Measurements from ENCODE around the gene SLC25A27.
"Not testable (repeated sequence)": the region's sequence is repeated elsewhere in the genome, so short reads cannot be mapped to it uniquely, and the experiment has no call there.

The SLC25A27 gene

DNA sequence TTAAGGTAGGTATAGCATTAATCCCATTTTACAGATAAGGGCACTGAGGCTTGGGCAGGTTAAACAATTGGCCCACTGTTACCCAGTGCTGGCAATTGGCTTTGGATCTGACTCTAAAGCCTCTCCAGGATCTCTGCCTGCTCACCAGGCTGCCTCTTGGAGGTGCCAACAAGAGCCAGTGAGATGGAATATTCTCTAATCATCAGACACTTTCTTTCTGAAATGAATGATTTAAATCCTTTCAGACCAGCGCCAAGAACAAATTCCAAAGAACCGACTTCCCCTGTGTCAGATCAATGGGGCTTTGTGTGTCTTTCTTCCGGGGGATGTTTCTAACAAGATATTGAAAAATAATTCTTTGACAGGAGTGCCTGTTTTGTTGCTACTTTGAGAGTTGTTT lies 23.8 kb upstream of the SLC25A27 start:
- Histone ChIP-seq H3K9me3 (ENCODE audit: control insufficient read depth in 5 of 5, low read length in 5 of 5) (no peaks in the 10 kb centered on the region), H3K9ac (ENCODE audit: low read length in 5 of 5) (no peak overlapping the region), H3K4me3 (ENCODE audit: low read depth in 1 of 5, low read length in 5 of 5) (no peak overlapping the region), H3K27me3 (ENCODE audit: control insufficient read depth in 5 of 5, insufficient read depth in 4 of 5, low read length in 5 of 5) (no peaks in the 10 kb centered on the region), H3K4me1 (ENCODE audit: control insufficient read depth in 5 of 5, insufficient read depth in 5 of 5, low read length in 5 of 5) (peaks cover 0 to 4% (median 0%) of the 10 kb centered on the region in 5 donors), H3K27ac (ENCODE audit: low read depth, low read length) (no peak overlapping the region), H3K36me3 (ENCODE audit: control insufficient read depth in 5 of 5, insufficient read depth in 5 of 5, low read length in 5 of 5) (peaks cover 0 to 2% (median 0%) of the 10 kb centered on the region in 5 donors)

DNA sequence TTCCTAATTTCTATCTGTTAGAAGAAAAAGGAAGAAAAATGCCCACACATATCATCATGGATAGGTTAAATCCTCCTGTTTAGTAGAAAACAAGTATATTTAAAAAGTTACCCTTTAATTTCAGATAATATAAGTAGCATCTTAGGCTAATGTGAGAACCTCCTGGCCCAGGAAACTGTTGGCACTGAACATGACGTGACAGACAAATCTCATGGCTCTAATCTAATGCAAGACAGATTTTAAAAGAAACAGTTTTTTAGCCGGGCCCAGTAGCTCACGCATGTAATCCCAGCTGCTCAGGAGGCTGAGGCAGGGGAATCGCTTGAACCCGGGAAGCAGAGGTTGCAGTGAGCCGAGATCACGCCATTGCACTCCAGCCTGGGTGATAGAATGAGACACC lies 23.1 kb upstream of the SLC25A27 start:
- no peaks in the 10 kb centered on the region for H3K9me3 ChIP-seq (ENCODE audit: control insufficient read depth in 5 of 5, low read length in 5 of 5)
- H3K27ac ChIP-seq (ENCODE audit: low read depth, low read length): no peak overlapping the region
- peaks cover 0 to 4% (median 0%) of the 10 kb centered on the region in 5 donors for H3K4me1 ChIP-seq (ENCODE audit: control insufficient read depth in 5 of 5, insufficient read depth in 5 of 5, low read length in 5 of 5)
- H3K4me3 ChIP-seq (ENCODE audit: low read depth in 1 of 5, low read length in 5 of 5): no peak overlapping the region
- H3K9ac ChIP-seq (ENCODE audit: low read length in 5 of 5): no peak overlapping the region
- no peaks in the 10 kb centered on the region for H3K36me3 ChIP-seq (ENCODE audit: control insufficient read depth in 5 of 5, insufficient read depth in 5 of 5, low read length in 5 of 5)
- H3K27me3 ChIP-seq (ENCODE audit: control insufficient read depth in 5 of 5, insufficient read depth in 4 of 5, low read length in 5 of 5): no peaks in the 10 kb centered on the region

DNA sequence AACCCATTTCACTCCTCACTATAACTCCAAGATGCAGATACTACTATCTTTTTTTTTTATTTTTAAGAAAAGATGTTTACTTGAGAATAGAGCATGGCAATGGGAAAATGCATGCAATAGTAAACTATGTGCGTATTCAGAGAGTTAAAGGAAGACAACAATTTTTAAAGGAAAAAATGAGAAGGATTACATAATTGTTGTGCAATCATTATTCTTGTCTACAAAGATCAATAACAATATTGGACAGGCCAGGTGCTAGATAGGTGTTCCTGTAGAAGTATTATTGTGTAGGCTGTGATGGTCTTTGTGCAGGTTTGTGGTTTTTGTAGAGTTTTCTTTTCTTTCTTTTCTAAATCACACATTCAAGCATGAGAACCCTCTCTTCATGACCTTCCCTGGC lies 20.7 kb upstream of the SLC25A27 start:
- Histone ChIP-seq H3K27me3 (ENCODE audit: control insufficient read depth in 5 of 5, insufficient read depth in 4 of 5, low read length in 5 of 5) (no peaks in the 10 kb centered on the region), H3K9me3 (ENCODE audit: control insufficient read depth in 5 of 5, low read length in 5 of 5) (no peaks in the 10 kb centered on the region), H3K27ac (ENCODE audit: low read depth, low read length) (no peak overlapping the region), H3K36me3 (ENCODE audit: control insufficient read depth in 5 of 5, insufficient read depth in 5 of 5, low read length in 5 of 5) (no peaks in the 10 kb centered on the region), H3K4me3 (ENCODE audit: low read depth in 1 of 5, low read length in 5 of 5) (no peak overlapping the region), H3K9ac (ENCODE audit: low read length in 5 of 5) (no peak overlapping the region), H3K4me1 (ENCODE audit: control insufficient read depth in 5 of 5, insufficient read depth in 5 of 5, low read length in 5 of 5) (peaks cover 0 to 6% (median 3%) of the 10 kb centered on the region in 5 donors)

DNA sequence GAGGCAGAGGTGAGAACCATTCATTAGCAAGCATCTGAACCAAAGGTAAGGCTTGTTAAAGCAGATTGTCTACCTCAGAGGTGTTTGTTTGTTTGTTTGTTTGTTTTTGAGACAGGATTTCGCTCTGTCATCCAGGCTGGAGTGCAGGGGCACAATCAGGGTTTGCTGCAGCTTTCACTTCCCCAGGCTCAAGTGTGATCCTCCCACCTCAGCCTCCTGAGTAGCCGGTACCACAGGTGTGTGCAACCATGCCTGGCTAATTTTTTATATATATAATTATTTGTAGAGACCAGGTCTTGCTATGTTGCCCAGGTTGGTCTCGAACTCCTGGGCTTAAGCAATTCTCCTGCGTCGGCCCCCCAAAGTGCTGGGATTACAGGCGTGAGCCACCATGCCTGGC lies 17.3 kb upstream of the SLC25A27 start:
- H3K27ac ChIP-seq (ENCODE audit: low read depth, low read length): no peak overlapping the region
- no peak overlapping the region for H3K9ac ChIP-seq (ENCODE audit: low read length in 5 of 5)
- peaks cover 0 to 8% (median 4%) of the 10 kb centered on the region in 5 donors for H3K4me1 ChIP-seq (ENCODE audit: control insufficient read depth in 5 of 5, insufficient read depth in 5 of 5, low read length in 5 of 5)
- H3K4me3 ChIP-seq (ENCODE audit: low read depth in 1 of 5, low read length in 5 of 5): no peak overlapping the region
- no peaks in the 10 kb centered on the region for H3K36me3 ChIP-seq (ENCODE audit: control insufficient read depth in 5 of 5, insufficient read depth in 5 of 5, low read length in 5 of 5)
- H3K9me3 ChIP-seq (ENCODE audit: control insufficient read depth in 5 of 5, low read length in 5 of 5): no peaks in the 10 kb centered on the region
- no peaks in the 10 kb centered on the region for H3K27me3 ChIP-seq (ENCODE audit: control insufficient read depth in 5 of 5, insufficient read depth in 4 of 5, low read length in 5 of 5)

DNA sequence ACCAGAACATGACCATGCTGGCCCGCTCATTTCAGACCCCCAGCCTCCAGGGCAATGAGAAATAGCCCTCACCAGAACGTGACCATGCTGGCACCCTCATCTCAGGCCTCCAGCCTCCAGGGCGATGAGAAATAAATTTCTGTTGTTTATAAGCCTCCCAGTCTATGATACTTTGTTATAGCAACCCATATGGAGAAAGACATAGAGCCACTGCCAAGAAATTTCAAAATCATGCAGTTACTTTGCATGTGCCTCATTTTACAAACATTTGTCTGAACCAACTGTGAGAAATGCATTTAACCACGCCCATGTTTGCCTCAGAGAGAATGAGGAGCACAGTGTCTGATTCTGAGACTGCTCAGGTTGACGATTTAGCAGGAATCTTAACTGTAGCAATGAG lies 15.6 kb upstream of the SLC25A27 start:
- Histone ChIP-seq H3K4me3 (ENCODE audit: low read depth in 1 of 5, low read length in 5 of 5) (peak overlapping the region in 1 of 5 donors; percentile 5), H3K4me1 (ENCODE audit: control insufficient read depth in 5 of 5, insufficient read depth in 5 of 5, low read length in 5 of 5) (peaks cover 0 to 8% (median 4%) of the 10 kb centered on the region in 5 donors), H3K9ac (ENCODE audit: low read length in 5 of 5) (no peak overlapping the region), H3K9me3 (ENCODE audit: control insufficient read depth in 5 of 5, low read length in 5 of 5) (no peaks in the 10 kb centered on the region), H3K36me3 (ENCODE audit: control insufficient read depth in 5 of 5, insufficient read depth in 5 of 5, low read length in 5 of 5) (peaks cover 0 to 3% (median 0%) of the 10 kb centered on the region in 5 donors), H3K27ac (ENCODE audit: low read depth, low read length) (no peak overlapping the region), H3K27me3 (ENCODE audit: control insufficient read depth in 5 of 5, insufficient read depth in 4 of 5, low read length in 5 of 5) (no peaks in the 10 kb centered on the region)

DNA sequence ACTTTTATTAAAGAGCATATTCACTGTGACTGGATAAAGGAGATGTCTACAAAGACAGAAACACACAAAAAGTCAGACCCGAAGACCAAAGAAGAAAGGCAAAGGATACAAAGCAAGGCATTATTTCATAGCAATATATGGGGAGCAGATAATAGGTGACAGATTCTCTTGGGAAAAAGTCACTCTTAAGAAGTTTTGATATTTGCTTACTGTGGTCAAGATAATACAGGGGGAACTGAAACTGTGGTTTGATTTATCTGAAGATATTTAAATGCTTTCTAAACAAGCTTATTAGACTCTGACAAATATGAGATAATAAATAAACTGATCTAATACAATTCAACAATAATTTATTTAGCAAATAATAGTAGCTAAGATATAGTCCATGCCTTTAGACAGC lies 14.8 kb upstream of the SLC25A27 start:
- Histone ChIP-seq H3K4me1 (ENCODE audit: control insufficient read depth in 5 of 5, insufficient read depth in 5 of 5, low read length in 5 of 5) (peaks cover 0 to 8% (median 4%) of the 10 kb centered on the region in 5 donors), H3K36me3 (ENCODE audit: control insufficient read depth in 5 of 5, insufficient read depth in 5 of 5, low read length in 5 of 5) (peaks cover 0 to 3% (median 0%) of the 10 kb centered on the region in 5 donors), H3K27ac (ENCODE audit: low read depth, low read length) (no peak overlapping the region), H3K27me3 (ENCODE audit: control insufficient read depth in 5 of 5, insufficient read depth in 4 of 5, low read length in 5 of 5) (no peaks in the 10 kb centered on the region), H3K9me3 (ENCODE audit: control insufficient read depth in 5 of 5, low read length in 5 of 5) (no peaks in the 10 kb centered on the region), H3K4me3 (ENCODE audit: low read depth in 1 of 5, low read length in 5 of 5) (no peak overlapping the region), H3K9ac (ENCODE audit: low read length in 5 of 5) (no peak overlapping the region)

DNA sequence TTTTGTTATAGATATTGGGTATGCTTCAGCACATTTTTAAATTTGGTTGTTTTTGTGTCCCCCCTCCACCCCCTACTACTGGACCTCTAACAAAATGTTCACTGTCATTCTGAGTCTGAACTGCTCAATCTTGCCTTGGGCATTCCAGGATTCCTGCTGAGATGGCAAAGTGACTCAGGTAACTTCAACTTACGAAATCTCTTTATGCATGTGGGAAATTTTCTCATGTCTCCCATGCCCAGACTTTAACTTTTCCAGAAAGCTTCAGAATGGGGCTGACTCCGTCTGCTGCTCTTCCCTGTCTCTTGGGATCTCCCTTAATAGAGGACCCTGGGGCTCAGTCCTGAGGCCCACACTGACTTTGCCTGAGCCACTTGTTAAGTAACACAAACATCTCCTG lies 14.1 kb upstream of the SLC25A27 start:
- Histone ChIP-seq H3K27me3 (ENCODE audit: control insufficient read depth in 5 of 5, insufficient read depth in 4 of 5, low read length in 5 of 5) (no peaks in the 10 kb centered on the region), H3K9me3 (ENCODE audit: control insufficient read depth in 5 of 5, low read length in 5 of 5) (no peaks in the 10 kb centered on the region), H3K27ac (ENCODE audit: low read depth, low read length) (no peak overlapping the region), H3K4me3 (ENCODE audit: low read depth in 1 of 5, low read length in 5 of 5) (no peak overlapping the region), H3K9ac (ENCODE audit: low read length in 5 of 5) (no peak overlapping the region), H3K36me3 (ENCODE audit: control insufficient read depth in 5 of 5, insufficient read depth in 5 of 5, low read length in 5 of 5) (peaks cover 0 to 3% (median 0%) of the 10 kb centered on the region in 5 donors), H3K4me1 (ENCODE audit: control insufficient read depth in 5 of 5, insufficient read depth in 5 of 5, low read length in 5 of 5) (peaks cover 0 to 8% (median 4%) of the 10 kb centered on the region in 5 donors)

DNA sequence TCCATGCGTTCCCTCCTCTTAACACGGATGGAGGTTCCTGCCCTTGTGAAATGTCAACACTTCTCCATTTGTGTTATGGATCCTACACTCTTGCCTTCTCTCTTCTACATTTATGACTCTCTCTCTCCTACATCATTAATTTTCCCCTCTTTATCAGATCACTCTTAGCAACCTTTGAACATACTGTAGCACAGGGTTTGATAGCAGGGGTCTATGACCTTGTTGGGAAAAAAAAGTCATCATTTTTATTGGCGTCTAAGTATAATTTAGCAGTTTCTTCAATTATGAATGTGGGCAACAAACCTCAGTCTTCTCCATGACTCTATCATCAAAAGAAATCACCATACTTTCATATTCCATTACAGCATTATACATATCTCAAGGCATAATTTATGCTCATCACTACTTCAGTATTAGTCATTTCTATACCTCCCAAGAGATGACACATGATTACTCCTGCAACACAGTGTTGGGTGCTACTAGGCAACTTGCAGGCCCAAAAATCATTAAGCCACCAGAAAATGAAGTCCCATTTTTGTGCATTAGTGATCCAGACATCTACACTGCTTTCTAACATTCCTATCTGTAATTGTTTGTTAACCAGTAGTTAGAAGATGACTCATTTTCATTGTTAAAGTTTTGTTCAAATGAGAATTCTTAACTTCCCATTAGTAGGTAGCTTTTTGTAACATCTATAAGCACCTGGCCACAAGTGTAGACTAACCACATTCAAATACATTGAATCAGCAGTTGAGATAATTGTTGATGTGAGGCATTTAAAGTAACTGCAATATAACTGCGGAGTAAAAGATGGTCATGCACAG lies 9.6 kb upstream of the SLC25A27 start:
- H3K9ac ChIP-seq (ENCODE audit: low read length in 5 of 5): no peak overlapping the region
- no peak overlapping the region for H3K4me3 ChIP-seq (ENCODE audit: low read depth in 1 of 5, low read length in 5 of 5)
- no peaks in the 10 kb centered on the region for H3K27me3 ChIP-seq (ENCODE audit: control insufficient read depth in 5 of 5, insufficient read depth in 4 of 5, low read length in 5 of 5)
- H3K9me3 ChIP-seq (ENCODE audit: control insufficient read depth in 5 of 5, low read length in 5 of 5): no peaks in the 10 kb centered on the region
- H3K4me1 ChIP-seq (ENCODE audit: control insufficient read depth in 5 of 5, insufficient read depth in 5 of 5, low read length in 5 of 5): no peaks in the 10 kb centered on the region
- H3K27ac ChIP-seq (ENCODE audit: low read depth, low read length): no peak overlapping the region
- peaks cover 0 to 3% (median 0%) of the 10 kb centered on the region in 5 donors for H3K36me3 ChIP-seq (ENCODE audit: control insufficient read depth in 5 of 5, insufficient read depth in 5 of 5, low read length in 5 of 5)

DNA sequence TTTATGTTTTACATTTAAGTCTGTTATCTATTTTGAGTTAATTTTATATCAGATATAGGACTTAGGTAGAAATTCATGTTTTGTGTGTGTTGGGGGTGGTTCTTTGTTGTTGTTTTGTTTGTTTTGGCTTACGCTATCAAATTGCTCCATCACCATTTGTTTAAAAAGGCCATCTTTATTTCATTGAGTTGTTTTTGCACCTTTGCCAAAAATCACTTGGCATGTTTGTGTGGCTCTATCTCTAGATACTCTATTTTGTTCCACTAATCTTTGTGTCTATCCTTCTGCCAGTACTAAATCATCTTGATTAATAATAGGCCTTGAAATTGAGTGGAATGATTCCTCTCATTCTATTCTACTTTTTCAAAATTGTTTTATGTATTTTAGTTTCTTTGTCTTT lies 7.5 kb upstream of the SLC25A27 start:
- H3K27ac ChIP-seq (ENCODE audit: low read depth, low read length): no peak overlapping the region
- H3K4me3 ChIP-seq (ENCODE audit: low read depth in 1 of 5, low read length in 5 of 5): no peak overlapping the region
- H3K27me3 ChIP-seq (ENCODE audit: control insufficient read depth in 5 of 5, insufficient read depth in 4 of 5, low read length in 5 of 5): no peaks in the 10 kb centered on the region
- H3K9ac ChIP-seq (ENCODE audit: low read length in 5 of 5): no peak overlapping the region
- H3K9me3 ChIP-seq (ENCODE audit: control insufficient read depth in 5 of 5, low read length in 5 of 5): no peaks in the 10 kb centered on the region
- H3K4me1 ChIP-seq (ENCODE audit: control insufficient read depth in 5 of 5, insufficient read depth in 5 of 5, low read length in 5 of 5): no peaks in the 10 kb centered on the region
- H3K36me3 ChIP-seq (ENCODE audit: control insufficient read depth in 5 of 5, insufficient read depth in 5 of 5, low read length in 5 of 5): peaks cover 0 to 3% (median 0%) of the 10 kb centered on the region in 5 donors

DNA sequence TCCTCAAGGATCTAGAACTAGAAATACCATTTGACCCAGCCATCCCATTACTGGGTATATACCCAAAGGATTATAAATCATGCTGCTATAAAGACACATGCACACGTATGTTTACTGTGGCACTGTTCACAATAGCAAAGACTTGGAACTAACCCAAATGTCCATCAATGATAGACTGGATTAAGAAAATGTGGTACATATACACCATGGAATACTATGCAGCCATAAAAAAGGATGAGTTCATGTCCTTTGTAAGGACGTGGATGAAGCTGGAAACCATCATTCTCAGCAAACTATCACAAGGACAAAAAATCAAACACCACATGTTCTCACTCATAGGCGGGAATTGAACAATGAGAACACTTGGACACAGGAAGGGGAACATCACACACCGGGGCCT lies 4.7 kb upstream of the SLC25A27 start:
- not testable (repeated sequence) for H3K9me3 ChIP-seq (ENCODE audit: control insufficient read depth in 5 of 5, low read length in 5 of 5); H3K4me3 ChIP-seq (ENCODE audit: low read depth in 1 of 5, low read length in 5 of 5); H3K27me3 ChIP-seq (ENCODE audit: control insufficient read depth in 5 of 5, insufficient read depth in 4 of 5, low read length in 5 of 5); H3K9ac ChIP-seq (ENCODE audit: low read length in 5 of 5); H3K36me3 ChIP-seq (ENCODE audit: control insufficient read depth in 5 of 5, insufficient read depth in 5 of 5, low read length in 5 of 5); H3K27ac ChIP-seq (ENCODE audit: low read depth, low read length)
- H3K4me1 ChIP-seq (ENCODE audit: control insufficient read depth in 5 of 5, insufficient read depth in 5 of 5, low read length in 5 of 5): peaks cover 0 to 11% (median 8%) of the 10 kb centered on the region in 5 donors

Data from subcutaneous abdominal adipose tissue (tissue), 5 donors.